HG02884 (cell line): ENCODE measurements around the gene KRTAP7-1.

Source experiments
- ATAC-seq: cut with Tn5 transposase; IDR thresholded peaks from one replicate; pipeline ENCODE4 v1.9.1; 2021; ENCODE audit warnings: mild to moderate bottlenecking, moderate library complexity; ENCODE audit not compliant: unreplicated experiment

KRTAP7-1 gene, protein sequence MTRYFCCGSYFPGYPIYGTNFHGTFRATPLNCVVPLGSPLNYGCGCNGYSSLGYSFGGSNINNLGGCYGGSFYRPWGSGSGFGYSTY

DNA sequence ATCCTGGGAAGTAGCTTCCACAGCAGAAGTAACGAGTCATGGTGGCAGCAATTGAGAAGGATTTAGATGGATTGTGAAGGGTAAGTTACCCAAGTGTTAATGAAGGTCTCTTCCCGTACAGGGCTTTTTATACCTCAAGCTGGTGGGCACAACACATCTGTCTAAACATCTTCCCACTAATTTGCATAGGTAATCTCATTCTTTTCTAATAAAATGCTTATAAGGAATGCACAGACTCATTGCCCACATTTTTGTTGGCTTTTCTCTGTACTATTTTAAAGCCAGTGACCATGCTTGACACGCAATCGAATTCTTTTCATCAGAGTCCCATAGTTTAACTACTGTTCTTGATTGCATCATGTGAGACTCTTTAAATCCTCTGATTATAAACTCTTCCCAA, at the start of gene KRTAP7-1:
Gene KRTAP7-1 (minus strand): TSS at position 101 of the 400 bp plus-strand sequence. CDS start 61 bp downstream, at position 40.
- no peak for ATAC-seq

DNA sequence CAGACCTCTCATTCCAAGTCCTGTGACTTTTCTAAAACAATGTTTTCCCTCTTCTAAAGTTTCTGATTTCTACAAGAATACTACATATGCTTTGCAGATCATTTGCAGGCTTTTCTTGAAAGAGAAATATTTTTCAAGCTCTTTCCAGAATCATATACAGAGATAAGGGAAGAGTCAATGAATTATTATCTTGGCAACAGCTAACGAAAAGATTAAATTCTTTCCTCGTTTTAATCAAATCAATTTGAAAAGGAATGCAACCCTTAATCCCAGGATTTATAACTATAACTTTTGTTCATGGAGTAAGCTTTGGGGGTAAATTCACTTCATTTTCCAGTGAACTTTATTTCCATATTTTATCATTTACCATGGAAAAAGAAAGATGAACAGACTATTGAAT, 45.0 kb upstream of the KRTAP7-1 start:
- ATAC-seq: no peak

DNA sequence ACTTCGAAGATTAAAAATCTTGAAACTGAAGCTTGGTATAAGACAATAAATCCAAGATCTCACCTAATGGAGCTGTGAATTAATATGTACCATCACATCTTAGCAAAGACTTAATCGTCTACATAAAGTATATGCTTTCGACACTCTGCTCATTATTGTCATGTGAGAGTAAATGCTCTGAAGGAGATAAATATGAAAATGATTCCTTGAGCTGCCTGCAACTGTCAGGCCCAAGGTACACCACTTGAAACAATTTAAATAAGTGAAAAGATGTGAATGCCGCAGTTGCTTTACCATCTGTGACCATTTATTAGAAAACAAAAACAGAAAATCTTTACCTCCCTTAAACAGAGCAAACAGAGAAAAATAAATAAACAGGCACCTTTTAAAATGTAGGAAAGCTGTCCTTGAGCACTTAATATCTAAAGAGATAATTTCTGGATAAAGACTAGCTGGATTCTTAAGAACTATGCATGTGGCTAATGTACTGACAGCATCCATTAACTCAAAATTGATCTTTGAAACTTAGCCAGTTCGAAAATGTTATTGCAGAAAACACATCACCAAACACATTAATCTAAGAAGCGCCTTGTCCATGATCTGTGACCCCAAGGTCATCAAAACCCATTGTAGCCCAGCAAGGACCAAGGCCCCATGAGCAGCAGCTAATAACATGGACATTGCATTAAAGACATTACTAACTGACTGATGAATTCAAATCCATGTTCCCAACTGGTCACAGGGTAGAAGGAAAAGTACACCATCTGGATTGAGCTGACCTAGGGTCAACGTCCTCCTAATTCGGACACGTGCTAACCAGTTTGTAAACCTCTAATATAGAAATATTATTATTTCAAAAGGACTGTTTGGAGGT, 18.3 kb upstream of the KRTAP7-1 start:
- ATAC-seq: no peak

DNA sequence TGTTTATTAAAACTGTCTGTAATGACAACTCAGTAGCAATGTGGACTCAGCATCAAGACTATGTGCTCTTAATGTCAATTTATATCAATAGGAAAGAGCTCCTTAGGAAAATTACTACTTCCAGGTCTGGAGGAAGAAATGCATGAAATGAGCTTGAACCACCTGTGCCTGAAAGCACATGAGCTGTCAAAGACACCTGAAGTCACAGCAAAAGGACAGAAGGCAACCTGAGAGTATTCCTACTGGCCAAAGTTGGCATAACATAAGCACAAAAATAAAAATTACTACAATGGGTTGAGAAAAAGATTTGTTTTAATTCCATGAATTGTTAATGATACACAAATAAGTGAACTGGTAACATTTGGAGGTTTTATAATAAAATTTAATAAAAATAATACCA, 13.4 kb upstream of the KRTAP7-1 start:
- ATAC-seq: no peak

DNA sequence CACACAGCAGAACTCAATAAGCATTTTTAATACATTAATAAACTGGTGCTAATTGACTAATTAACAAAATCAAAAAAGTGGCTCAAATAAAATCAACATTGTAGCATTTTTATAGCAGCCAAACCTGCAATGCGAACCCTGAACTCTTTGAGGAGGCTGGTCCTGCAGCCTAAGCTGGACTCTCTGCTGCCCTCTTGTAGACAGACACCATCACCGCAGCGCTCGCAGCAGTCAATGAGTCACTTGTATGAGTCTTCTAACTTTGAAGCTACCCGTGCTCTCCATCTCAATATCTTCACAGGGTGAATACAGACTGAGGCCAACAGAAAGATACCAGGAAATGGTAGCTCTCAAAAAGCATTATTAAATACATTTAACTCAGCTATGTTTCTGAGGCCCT, 9.7 kb upstream of the KRTAP7-1 start:
- no peak for ATAC-seq

DNA sequence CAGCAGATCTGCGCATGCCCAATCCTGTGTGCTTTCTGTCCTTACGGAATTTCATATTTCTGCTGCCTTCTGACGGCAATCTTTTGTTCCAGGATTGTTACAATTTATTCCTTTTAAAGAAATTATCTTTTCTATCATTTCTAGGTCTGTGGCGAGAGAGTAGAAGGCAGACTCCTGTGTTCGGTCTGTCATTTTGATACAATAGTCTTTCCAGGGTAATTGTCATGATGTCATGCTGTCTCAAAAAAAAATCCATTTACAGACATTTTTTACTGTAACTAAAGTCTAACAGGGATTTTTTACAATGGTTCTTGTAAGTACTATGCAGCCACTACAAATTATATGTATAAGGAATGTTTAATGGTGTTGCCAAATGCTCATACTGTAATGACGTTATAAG, 9.0 kb upstream of the KRTAP7-1 start:
- no peak for ATAC-seq

DNA sequence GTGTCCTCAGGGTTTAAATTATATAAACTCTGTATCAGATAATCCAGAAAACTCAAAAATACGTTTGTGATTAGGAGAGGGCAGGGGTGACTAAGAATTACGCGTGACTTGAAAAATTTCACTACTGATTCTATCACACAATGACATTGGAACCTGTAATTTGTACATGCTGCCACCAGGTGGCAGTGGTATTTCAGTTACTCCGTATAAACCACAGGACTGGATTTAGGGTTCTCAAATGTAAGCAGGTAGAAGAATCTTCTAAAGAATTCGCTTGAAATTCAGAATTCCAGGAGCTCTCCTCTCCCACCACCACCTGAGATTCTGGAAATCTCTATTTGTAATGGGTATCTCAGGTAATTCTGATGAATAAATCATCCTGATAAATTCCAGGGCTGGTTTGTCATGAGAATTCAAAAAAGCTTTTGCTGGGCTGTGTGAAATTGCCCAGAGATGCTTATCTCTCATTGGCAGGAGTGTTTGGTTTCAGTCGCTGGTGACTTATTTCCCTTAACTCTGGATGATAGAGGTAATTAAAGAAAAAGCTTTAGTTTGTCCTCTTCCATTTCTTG, 1.7 kb upstream of the KRTAP7-1 start:
- ATAC-seq: no peak

DNA sequence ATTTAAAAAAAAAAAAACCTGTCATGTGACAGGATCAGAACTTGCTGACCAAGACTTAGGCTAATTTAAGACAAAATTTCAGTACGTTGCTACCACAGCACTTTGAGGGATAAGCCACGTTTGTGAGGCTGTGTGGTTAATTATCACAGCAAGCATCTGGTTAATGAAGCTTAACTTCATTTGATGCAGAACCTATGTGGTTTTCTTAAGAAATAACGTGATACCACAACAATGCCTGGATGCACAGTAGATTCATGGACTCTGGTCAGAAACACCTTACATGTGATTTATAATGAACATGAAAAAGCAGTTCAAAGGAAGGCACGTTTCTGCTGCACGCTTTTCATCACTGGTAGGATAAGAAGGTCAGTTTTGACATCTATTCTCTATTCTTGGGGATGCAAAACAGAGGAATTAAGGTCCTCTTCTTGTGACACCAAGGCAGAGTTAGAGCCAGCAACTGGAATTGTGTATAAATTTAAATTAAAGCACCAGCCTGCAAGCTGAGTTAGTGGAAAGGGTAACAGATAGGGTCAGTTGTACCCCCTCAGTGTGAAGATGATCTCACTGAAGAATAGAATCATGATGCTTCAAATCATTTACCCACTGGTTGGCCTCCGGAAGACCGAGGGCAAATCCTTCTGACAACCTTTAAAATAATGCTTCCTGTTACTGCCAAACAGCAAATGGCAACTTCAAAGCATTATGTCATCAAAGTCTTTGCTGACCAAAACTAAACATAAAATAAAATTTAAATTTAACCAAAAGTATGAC, 10.5 kb downstream of the KRTAP7-1 start:
- no peak for ATAC-seq

DNA sequence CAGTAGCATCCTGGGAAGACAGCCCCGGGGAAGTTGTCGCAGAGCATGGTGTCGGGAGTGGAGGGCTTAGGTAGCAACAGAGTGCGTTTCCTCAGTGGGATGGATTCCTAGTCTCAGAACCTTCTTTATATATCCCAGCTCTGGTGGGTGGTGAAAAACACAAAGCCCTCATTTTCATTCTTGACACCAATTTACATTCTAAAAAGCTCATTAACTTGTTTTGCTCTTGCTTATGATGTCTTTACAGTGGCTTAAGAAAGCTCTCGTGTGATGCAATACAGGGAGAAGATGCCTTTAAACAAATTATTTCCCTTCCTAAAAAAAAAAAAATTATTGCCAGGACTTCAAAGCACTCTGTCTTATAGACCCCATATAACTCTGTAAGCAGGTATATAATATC, 16.4 kb downstream of the KRTAP7-1 start, which contains the start of gene KRTAP8-1:
Gene KRTAP8-1 (minus strand): TSS at position 101 of the 400 bp plus-strand sequence. CDS start 54 bp downstream, at position 47.
- no peak for ATAC-seq

DNA sequence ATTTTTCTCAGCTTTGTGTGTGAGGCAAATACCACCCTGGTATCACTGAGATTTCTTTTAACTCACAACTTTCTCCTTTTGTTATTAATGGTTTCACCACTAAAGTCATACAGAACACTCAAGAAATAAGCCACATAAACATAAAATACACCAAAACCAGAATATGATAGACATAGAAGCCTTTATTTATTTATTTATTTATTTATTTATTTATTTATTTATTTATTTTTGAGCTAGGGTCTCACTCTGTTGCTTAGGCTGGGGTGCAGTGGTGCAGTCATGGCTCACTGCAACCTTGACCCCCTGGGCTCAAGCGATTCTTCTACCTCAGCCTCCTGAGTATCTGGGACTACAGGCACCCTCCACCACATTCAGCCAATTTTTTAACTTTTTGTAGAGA, 29.0 kb downstream of the KRTAP7-1 start:
- ATAC-seq: no peak

DNA sequence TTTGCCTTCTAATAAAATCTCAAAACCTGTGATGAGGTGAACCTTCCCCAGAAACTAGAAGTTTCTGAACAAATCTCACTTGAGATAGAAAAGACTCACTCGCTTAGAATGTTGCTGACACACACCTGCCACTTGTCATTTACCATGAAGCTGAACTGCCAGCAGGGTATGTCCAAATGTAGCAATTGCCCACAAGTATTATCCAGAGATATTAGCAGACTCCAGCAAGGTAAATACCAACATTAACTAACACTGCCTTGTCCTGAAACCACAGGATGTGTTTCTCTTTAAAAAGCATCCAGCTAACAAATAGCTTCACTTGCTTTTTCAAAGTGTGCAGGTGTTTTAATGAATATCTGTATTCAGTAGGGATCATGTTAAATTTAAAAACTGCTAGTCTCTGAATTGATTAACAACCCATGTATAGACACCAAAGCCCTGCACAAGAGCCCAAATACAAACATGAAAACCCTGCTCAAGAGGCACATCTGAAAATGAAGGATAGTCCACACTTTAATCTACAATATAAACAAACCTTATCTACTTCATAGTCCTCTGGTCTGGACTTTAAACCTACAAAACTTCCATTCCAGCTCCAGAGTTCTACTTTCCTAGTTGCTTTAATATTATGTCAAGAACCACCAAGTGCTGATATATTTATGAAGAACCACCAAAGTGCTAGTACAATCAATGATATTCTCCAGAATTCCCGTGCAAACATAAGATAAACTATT, 35.8 kb downstream of the KRTAP7-1 start:
- ATAC-seq: no peak

DNA sequence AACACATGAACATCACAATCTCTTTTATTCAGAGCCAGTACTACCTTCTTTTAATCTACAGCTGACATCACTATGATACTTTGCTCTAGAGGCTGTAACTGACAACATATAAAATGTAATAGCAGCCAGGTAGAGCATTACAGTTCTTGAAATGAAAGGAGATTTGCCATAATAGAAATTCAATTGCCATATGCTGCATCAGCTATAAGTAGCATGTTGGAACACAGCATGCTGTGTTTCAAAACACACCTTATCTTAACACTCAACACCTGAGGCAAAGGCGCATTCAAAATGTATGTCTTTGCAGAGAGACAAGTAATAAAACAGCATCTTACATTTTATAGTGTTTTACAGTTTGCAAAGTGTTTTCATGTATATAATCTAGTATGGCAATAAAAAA, 50.3 kb downstream of the KRTAP7-1 start:
- no peak for ATAC-seq
